Activated naive CD8-positive, alpha-beta T cell treated with anti-CD3 and anti-CD28 coated beads, Interleukin-2, amount 10 ng/mL, durations not matched to agents 7 days and 5 days (primary cell): ENCODE measurements around the gene MT1A. TPM values are rescaled to one million over a fixed set of nuclear protein-coding genes. Genes with fewer than 3 reads are reported as not detected.

Experiments used
- ATAC-seq: fragments of 150-1000 bp; cut with Tn5 transposase; one replicate; pipeline ENCODE4 v1.10.0; 2021; ENCODE audit warnings: low read depth, moderate library complexity
- POLR2A ChIA-PET: fragments of 350-600 bp; sonication (Branson Sonifier 250); formaldehyde crosslinking; loops from one replicate; lab custom pipeline; 2021; ENCODE audit warnings: antibody characterized with exemption; lab: Charles Lee
- DNase-seq: peaks from one replicate; pipeline ENCODE4 v3.0.0; 2021
- H3K27ac Mint-ChIP-seq: one replicate; pipeline ENCODE4 v1.8.0; 2022; ENCODE audit warnings: mild to moderate bottlenecking, mixed read lengths
- H3K27me3 Mint-ChIP-seq: one replicate; pipeline ENCODE4 v1.8.0; 2022; ENCODE audit warnings: mild to moderate bottlenecking, moderate library complexity, mixed read lengths
- H3K36me3 Mint-ChIP-seq: one replicate; pipeline ENCODE4 v1.8.0; 2021; ENCODE audit warnings: mild to moderate bottlenecking, mixed read lengths
- H3K4me1 Mint-ChIP-seq: one replicate; pipeline ENCODE4 v1.8.0; 2021; ENCODE audit warnings: mixed read lengths
- H3K4me3 Mint-ChIP-seq: one replicate; pipeline ENCODE4 v1.8.0; 2022; ENCODE audit warnings: mild to moderate bottlenecking, moderate library complexity, mixed read lengths
- H3K9me3 Mint-ChIP-seq: one replicate; pipeline ENCODE4 v1.8.0; 2021; ENCODE audit warnings: mixed read lengths
- total RNA-seq, 2 experiments: library from RNA; stranded (reverse); gene quantifications; one replicate each; pipeline ENCODE4 v1.2.3, GENCODE V29; 2021

Gene MT1A
- total RNA-seq, 2 experiments from 2014 or later = not detected

- H3K36me3 Mint-ChIP-seq = no peaks in the 10 kb centered on the region
- H3K27me3 Mint-ChIP-seq = peaks cover 71% of the 10 kb centered on the region
- POLR2A ChIA-PET = no interaction called here
- ATAC-seq (no peak), DNase-seq (no peak)
- no peak overlapping the region for H3K27ac Mint-ChIP-seq
- H3K9me3 Mint-ChIP-seq = no peaks in the 10 kb centered on the region
- H3K4me3 Mint-ChIP-seq = no peak overlapping the region
- peaks cover 39% of the 10 kb centered on the region for H3K4me1 Mint-ChIP-seq
Observed at GRCh38 chr16:56639045-56639444, 579 bp downstream of the MT1A start.

GRCh38 chr16:56640076-56640475, 1.6 kb downstream of the MT1A start:
- POLR2A ChIA-PET = interaction anchor here (0.9 kb wide), 1 partner anchor 23 kb away, joined by 4 read pairs; no protein-coding TSS in a partner anchor
- peaks cover 71% of the 10 kb centered on the region for H3K27me3 Mint-ChIP-seq
- peaks cover 38% of the 10 kb centered on the region for H3K4me1 Mint-ChIP-seq
- no peaks in the 10 kb centered on the region for H3K9me3 Mint-ChIP-seq
- no peaks in the 10 kb centered on the region for H3K36me3 Mint-ChIP-seq
- H3K4me3 Mint-ChIP-seq = no peak overlapping the region
- DNase-seq = no peak
- H3K27ac Mint-ChIP-seq = no peak overlapping the region
- no peak for ATAC-seq

- ATAC-seq (no peak), DNase-seq (no peak)
- no peaks in the 10 kb centered on the region for H3K9me3 Mint-ChIP-seq
- H3K36me3 Mint-ChIP-seq = no peaks in the 10 kb centered on the region
- H3K4me3 Mint-ChIP-seq = no peak overlapping the region
- POLR2A ChIA-PET = no interaction called here
- H3K4me1 Mint-ChIP-seq = peaks cover 31% of the 10 kb centered on the region
- peaks cover 70% of the 10 kb centered on the region for H3K27me3 Mint-ChIP-seq
- no peak overlapping the region for H3K27ac Mint-ChIP-seq
Observed at GRCh38 chr16:56641166-56641565, 2.7 kb downstream of the MT1A start.

GRCh38 chr16:56643080-56643778, 4.8 kb downstream of the MT1A start:
- peak overlapping the region; percentile 34 for H3K27ac Mint-ChIP-seq
- DNase-seq = peak; percentile 85

GRCh38 chr16:56643833-56644232, 5.4 kb downstream of the MT1A start:
- Mint-ChIP-seq H3K4me3 (peak overlapping the region; percentile 68), H3K4me1 (peaks cover 17% of the 10 kb centered on the region), H3K9me3 (no peaks in the 10 kb centered on the region), H3K27ac (peak overlapping the region; percentile 26), H3K27me3 (peaks cover 64% of the 10 kb centered on the region), H3K36me3 (no peaks in the 10 kb centered on the region)
- POLR2A ChIA-PET = interaction anchor here (0.8 to 1.7 kb wide), 7 partner anchors 13 to 58 kb away, joined by 5 to 11 read pairs (median 6); partner anchors contain the start of genes MT1E, MT1F and MT1X
- ATAC-seq = peak; percentile 1
- no peak for DNase-seq

More at GRCh38 chr16:56643080-56643778, 4.8 kb downstream of the MT1A start:
- Mint-ChIP-seq H3K4me1 (peaks cover 18% of the 10 kb centered on the region), H3K36me3 (no peaks in the 10 kb centered on the region), H3K4me3 (peak overlapping the region; percentile 68), H3K27me3 (peaks cover 63% of the 10 kb centered on the region), H3K9me3 (no peaks in the 10 kb centered on the region)
- POLR2A ChIA-PET = interaction anchor here (0.8 to 1.7 kb wide), 7 partner anchors 13 to 59 kb away, joined by 5 to 11 read pairs (median 6); partner anchors contain the start of genes MT1E, MT1F and MT1X
- ATAC-seq = peak; percentile 100

- H3K4me3 Mint-ChIP-seq = no peak overlapping the region
- peaks cover 17% of the 10 kb centered on the region for H3K4me1 Mint-ChIP-seq
- ATAC-seq = no peak
- no peaks in the 10 kb centered on the region for H3K36me3 Mint-ChIP-seq
- peaks cover 53% of the 10 kb centered on the region for H3K27me3 Mint-ChIP-seq
- POLR2A ChIA-PET = no interaction called here
- no peak for DNase-seq
- H3K9me3 Mint-ChIP-seq = no peaks in the 10 kb centered on the region
- H3K27ac Mint-ChIP-seq = no peak overlapping the region
Observed at GRCh38 chr16:56645311-56645710, 6.8 kb downstream of the MT1A start.

- POLR2A ChIA-PET = interaction anchor here (1.1 kb wide), 1 partner anchor 11 kb away, joined by 3 read pairs; no protein-coding TSS in a partner anchor
- Mint-ChIP-seq H3K4me1 (peaks cover 17% of the 10 kb centered on the region), H3K36me3 (no peaks in the 10 kb centered on the region), H3K27ac (no peak overlapping the region), H3K27me3 (peaks cover 48% of the 10 kb centered on the region), H3K4me3 (no peak overlapping the region), H3K9me3 (no peaks in the 10 kb centered on the region)
- ATAC-seq (no peak), DNase-seq (no peak)
Observed at GRCh38 chr16:56645838-56646237, 7.4 kb downstream of the MT1A start.

GRCh38 chr16:56647641-56648431, 9.4 kb downstream of the MT1A start:
- Mint-ChIP-seq H3K27me3 (peaks cover 48% of the 10 kb centered on the region), H3K4me1 (peaks cover 13% of the 10 kb centered on the region), H3K9me3 (no peaks in the 10 kb centered on the region), H3K27ac (no peak overlapping the region), H3K4me3 (no peak overlapping the region), H3K36me3 (no peaks in the 10 kb centered on the region)
- ATAC-seq (no peak), DNase-seq (no peak)
- POLR2A ChIA-PET = no interaction called here

GRCh38 chr16:56649271-56649670, 10.8 kb downstream of the MT1A start:
- POLR2A ChIA-PET = no interaction called here
- H3K4me3 Mint-ChIP-seq = no peak overlapping the region
- H3K27me3 Mint-ChIP-seq = peaks cover 44% of the 10 kb centered on the region

GRCh38 chr16:56649820-56650219, 11.4 kb downstream of the MT1A start:
- no peaks in the 10 kb centered on the region for H3K4me1 Mint-ChIP-seq
- H3K27me3 Mint-ChIP-seq = peaks cover 39% of the 10 kb centered on the region
- H3K27ac Mint-ChIP-seq = no peak overlapping the region
- H3K9me3 Mint-ChIP-seq = no peaks in the 10 kb centered on the region
- POLR2A ChIA-PET = no interaction called here
- H3K4me3 Mint-ChIP-seq = no peak overlapping the region
- ATAC-seq (no peak), DNase-seq (no peak)
- no peaks in the 10 kb centered on the region for H3K36me3 Mint-ChIP-seq

More at GRCh38 chr16:56649271-56649670, 10.8 kb downstream of the MT1A start:
- no peaks in the 10 kb centered on the region for H3K9me3 Mint-ChIP-seq
- no peak for ATAC-seq
- peaks cover 1% of the 10 kb centered on the region for H3K4me1 Mint-ChIP-seq
- H3K36me3 Mint-ChIP-seq = no peaks in the 10 kb centered on the region
- H3K27ac Mint-ChIP-seq = no peak overlapping the region
- no peak for DNase-seq

- ATAC-seq (no peak), DNase-seq (no peak)
- no peaks in the 10 kb centered on the region for H3K36me3 Mint-ChIP-seq
- no peaks in the 10 kb centered on the region for H3K9me3 Mint-ChIP-seq
- H3K4me3 Mint-ChIP-seq = no peak within 1 kb of the TSS
- H3K27me3 Mint-ChIP-seq = peaks cover 27% of the 10 kb centered on the region
- H3K27ac Mint-ChIP-seq = no peak within 1 kb of the TSS
- POLR2A ChIA-PET = no interaction called here
- no peaks in the 10 kb centered on the region for H3K4me1 Mint-ChIP-seq
Observed at GRCh38 chr16:56651586-56651985, 13.1 kb downstream of the MT1A start, which contains the start of gene MT1B. TSS of gene MT1B (plus strand) at chr16:56651886. CDS start at chr16:56651954, 68 bp downstream.

GRCh38 chr16:56652600-56652999, 14.1 kb downstream of the MT1A start:
- Mint-ChIP-seq H3K36me3 (no peaks in the 10 kb centered on the region), H3K4me3 (no peak overlapping the region), H3K27ac (no peak overlapping the region), H3K4me1 (peaks cover 3% of the 10 kb centered on the region), H3K27me3 (peaks cover 20% of the 10 kb centered on the region), H3K9me3 (no peaks in the 10 kb centered on the region)
- POLR2A ChIA-PET = interaction anchor here (1.6 kb wide), 1 partner anchor 9 kb away, joined by 3 read pairs; no protein-coding TSS in a partner anchor
- ATAC-seq = no peak
- no peak for DNase-seq

- no peak overlapping the region for H3K27ac Mint-ChIP-seq
- no peaks in the 10 kb centered on the region for H3K36me3 Mint-ChIP-seq
- peaks cover 7% of the 10 kb centered on the region for H3K4me1 Mint-ChIP-seq
- no peaks in the 10 kb centered on the region for H3K9me3 Mint-ChIP-seq
- peaks cover 16% of the 10 kb centered on the region for H3K27me3 Mint-ChIP-seq
- ATAC-seq = no peak
- POLR2A ChIA-PET = interaction anchor here (1.6 kb wide), 1 partner anchor 9 kb away, joined by 3 read pairs; no protein-coding TSS in a partner anchor
- no peak overlapping the region for H3K4me3 Mint-ChIP-seq
- no peak for DNase-seq
Observed at GRCh38 chr16:56653218-56653617, 14.8 kb downstream of the MT1A start.
